Neuronal stem cell (in vitro differentiated cells): ENCODE measurements around the gene TMEM186.

ENCODE experiments used
- DNase-seq: peaks from one replicate; pipeline ENCODE4 v3.0.0-alpha.2; 2013; ENCODE audit warnings: low spot score
- H2AFZ ChIP-seq: one replicate; pipeline ENCODE4 v1.6.1; 2013; ENCODE audit warnings: mild to moderate bottlenecking, low read length, inconsistent platforms
- H2AK5ac ChIP-seq: 2 replicates; pipeline ENCODE4 v1.6.1; 2013; ENCODE audit warnings: low read depth, mild to moderate bottlenecking, inconsistent platforms, low read length, moderate library complexity, mixed read lengths
- H2BK120ac ChIP-seq: 2 replicates; pipeline ENCODE4 v1.6.1; 2013; ENCODE audit warnings: low read depth, mild to moderate bottlenecking, inconsistent platforms, low read length, moderate library complexity, mixed read lengths
- H2BK12ac ChIP-seq: one replicate; pipeline ENCODE4 v1.6.1; 2013; ENCODE audit warnings: low read length, inconsistent platforms
- H2BK15ac ChIP-seq: 2 replicates; pipeline ENCODE4 v1.6.1; 2013; ENCODE audit warnings: mild to moderate bottlenecking, low read length, inconsistent platforms, mixed read lengths
- H2BK5ac ChIP-seq: one replicate; pipeline ENCODE4 v1.6.1; 2013; ENCODE audit warnings: inconsistent platforms, mild to moderate bottlenecking, low read length, moderate library complexity
- H3K14ac ChIP-seq: one replicate; pipeline ENCODE4 v1.6.1; 2013; ENCODE audit warnings: low read length, inconsistent platforms
- H3K18ac ChIP-seq: 2 replicates; pipeline ENCODE4 v1.6.1; 2013; ENCODE audit warnings: low read length, inconsistent platforms
- H3K23ac ChIP-seq: 2 replicates; pipeline ENCODE4 v1.6.1; 2013; ENCODE audit warnings: low read depth, mild to moderate bottlenecking, mixed read lengths, low read length, inconsistent platforms; ENCODE audit not compliant: poor library complexity
- H3K27ac ChIP-seq: replicated peaks from 3 replicates; pipeline ENCODE4 v1.5.1; 2013; ENCODE audit warnings: low read length, inconsistent platforms
- H3K27me3 ChIP-seq, 3 experiments: 2 replicates each; pipeline ENCODE4 v1.6.1; 2013; ENCODE audit warnings: low read length in 3 of 3, mild to moderate bottlenecking in 2 of 3, inconsistent platforms in 1 of 3, low read depth in 1 of 3, mixed read lengths in 1 of 3, moderate library complexity in 1 of 3; ENCODE audit not compliant: control insufficient read depth in 3 of 3, insufficient read depth in 3 of 3
- H3K36me3 ChIP-seq, 2 donors: replicated peaks in 1 of 2; 2 replicates each; pipeline ENCODE4 v1.6.1; 2013; ENCODE audit warnings: low read length in 2 of 2; ENCODE audit not compliant: control insufficient read depth in 2 of 2, insufficient read depth in 2 of 2
- H3K4ac ChIP-seq: 2 replicates; pipeline ENCODE4 v1.6.1; 2013; ENCODE audit warnings: inconsistent platforms, mild to moderate bottlenecking, low read length, moderate library complexity
- H3K4me1 ChIP-seq, 2 donors: 1 replicate in 1 of 2; 2 replicates in 1 of 2; pipeline ENCODE4 v1.6.1; 2013; ENCODE audit warnings: low read length in 2 of 2, low read depth in 1 of 2; ENCODE audit not compliant: control insufficient read depth in 2 of 2, insufficient read depth in 1 of 2
- H3K4me2 ChIP-seq: one replicate; pipeline ENCODE4 v1.6.1; 2013; ENCODE audit warnings: mild to moderate bottlenecking, low read length, inconsistent platforms; ENCODE audit not compliant: insufficient read depth, poor library complexity, severe bottlenecking
- H3K4me3 ChIP-seq, 2 donors: 2 replicates each; pipeline ENCODE4 v1.5.1; 2013; ENCODE audit warnings: low read length in 2 of 2, mild to moderate bottlenecking in 2 of 2, inconsistent platforms in 1 of 2, moderate library complexity in 1 of 2
- H3K79me1 ChIP-seq: one replicate; pipeline ENCODE4 v1.6.1; 2013; ENCODE audit warnings: low read depth, mild to moderate bottlenecking, inconsistent platforms, low read length, moderate library complexity
- H3K9ac ChIP-seq: one replicate; pipeline ENCODE4 v1.6.1; 2013; ENCODE audit warnings: mild to moderate bottlenecking, low read depth, low read length, inconsistent platforms; ENCODE audit not compliant: poor library complexity
- H3K9me3 ChIP-seq, 2 donors: replicated peaks in 1 of 2; 2 replicates each; pipeline versions ENCODE3 to v1.6.1; 2013; ENCODE audit warnings: low read length in 2 of 2, mild to moderate bottlenecking in 2 of 2, inconsistent platforms in 1 of 2, low read depth in 1 of 2, mixed read lengths in 1 of 2, moderate library complexity in 1 of 2; ENCODE audit not compliant: control insufficient read depth in 2 of 2, insufficient read depth in 1 of 2
- H4K8ac ChIP-seq: one replicate; pipeline ENCODE4 v1.6.1; 2013; ENCODE audit warnings: low read depth, mild to moderate bottlenecking, inconsistent platforms, low read length, moderate library complexity
- H4K91ac ChIP-seq: one replicate; pipeline ENCODE4 v1.6.1; 2013; ENCODE audit warnings: low read length, low read depth, mild to moderate bottlenecking, inconsistent platforms; ENCODE audit not compliant: poor library complexity
- WGBS, 2 donors: extraction: QIAGEN DNeasy Blood & Tissue Kit; methylation state at CpG; one replicate each; pipeline ENCODE4 v1.1.7; 2013; ENCODE audit warnings: missing lambda C conversion rate in 2 of 2, mixed read lengths in 1 of 2; ENCODE audit not compliant: insufficient read length in 2 of 2, insufficient replicate concordance in 1 of 2; ENCODE audit errors: extremely low coverage in 2 of 2; 5-methylcytosine and 5-hydroxymethylcytosine counted together

TMEM186 gene

DNA sequence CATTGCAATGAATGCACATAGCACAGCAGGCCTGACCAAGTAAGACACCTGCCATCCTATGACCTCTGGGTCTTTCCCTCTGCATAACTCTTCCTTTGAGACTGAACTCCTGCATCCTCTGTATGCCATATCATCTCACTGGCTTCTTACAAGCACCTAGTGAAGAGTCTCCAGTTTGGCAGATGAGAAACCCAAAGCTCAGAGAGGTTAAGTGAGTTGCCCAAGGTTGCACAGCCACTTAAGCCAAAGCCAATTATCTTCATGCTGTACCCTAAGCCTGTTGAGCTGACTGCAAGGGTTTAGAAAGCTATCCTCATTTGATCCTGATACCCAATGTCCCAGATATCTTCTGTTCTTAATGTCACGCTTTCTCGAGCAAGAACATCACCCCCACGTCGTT, 35.2 kb downstream of the TMEM186 start:
- Histone ChIP-seq H2BK12ac (no peak overlapping the region), H4K8ac (no peak overlapping the region), H3K9me3 (no peaks in the 10 kb centered on the region), H2AK5ac (no peak overlapping the region), H3K4ac (no peak overlapping the region), H3K79me1 (no peaks in the 10 kb centered on the region), H3K4me1 (peaks cover 5 to 15% of the 10 kb centered on the region in 2 donors), H3K4me3 (no peak overlapping the region), H3K18ac (no peak overlapping the region), H3K23ac (no peak overlapping the region), H2BK5ac (no peak overlapping the region), H4K91ac (no peak overlapping the region), H3K27ac (no peak overlapping the region), H3K27me3 (no peaks in the 10 kb centered on the region), H3K36me3 (peaks cover 0 to 44% of the 10 kb centered on the region in 2 donors), H2BK15ac (no peak overlapping the region), H3K9ac (no peak overlapping the region), H2AFZ (no peak overlapping the region), H2BK120ac (no peak overlapping the region), H3K4me2 (no peak overlapping the region), H3K14ac (no peak overlapping the region)
- WGBS, 2 donors = no CpG with 5 or more reads among the region's 4 CpGs
- DNase-seq = no peak

DNA sequence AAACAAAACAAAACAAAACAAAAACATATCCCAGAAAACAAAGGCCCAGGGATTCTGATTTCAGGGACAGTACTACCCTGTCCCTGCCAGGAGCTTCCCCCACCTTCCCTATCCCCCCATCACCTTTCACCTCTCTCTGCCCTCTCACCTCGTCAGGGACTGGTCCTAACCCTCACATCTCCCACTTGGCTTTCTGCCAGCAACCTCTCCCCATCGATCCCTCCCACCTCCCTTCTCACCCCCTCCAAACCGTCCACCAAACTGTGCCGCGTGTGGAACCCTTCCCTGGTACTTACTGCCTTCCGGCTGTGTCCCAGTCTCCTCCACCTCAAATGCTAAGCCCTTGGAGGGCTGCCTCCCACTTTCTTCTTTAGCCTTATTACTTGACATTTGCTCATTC, 36.4 kb downstream of the TMEM186 start:
- H3K79me1 ChIP-seq = no peaks in the 10 kb centered on the region
- no peak for DNase-seq
- no peak overlapping the region for H3K9ac ChIP-seq
- H4K8ac ChIP-seq = no peak overlapping the region
- H2BK12ac ChIP-seq = no peak overlapping the region
- H2BK120ac ChIP-seq = no peak overlapping the region
- no peak overlapping the region for H4K91ac ChIP-seq
- no peak overlapping the region for H3K18ac ChIP-seq
- H2AK5ac ChIP-seq = no peak overlapping the region
- H3K27me3 ChIP-seq = no peaks in the 10 kb centered on the region
- H3K36me3 ChIP-seq = peaks cover 0 to 39% of the 10 kb centered on the region in 2 donors
- no peak overlapping the region for H3K4ac ChIP-seq
- H3K14ac ChIP-seq = no peak overlapping the region
- 100% methylated on average over 2 of the region's 6 CpGs; no CpG with 5 or more reads in 1 of the 2 donors for WGBS, 2 donors
- H2BK5ac ChIP-seq = no peak overlapping the region
- no peak overlapping the region for H3K4me3 ChIP-seq
- peak overlapping the region; percentile 59 for H2BK15ac ChIP-seq
- no peak overlapping the region for H2AFZ ChIP-seq
- peaks cover 5 to 12% of the 10 kb centered on the region in 2 donors for H3K4me1 ChIP-seq
- no peak overlapping the region for H3K23ac ChIP-seq
- H3K4me2 ChIP-seq = no peak overlapping the region
- H3K27ac ChIP-seq = no peak overlapping the region
- no peaks in the 10 kb centered on the region for H3K9me3 ChIP-seq

DNA sequence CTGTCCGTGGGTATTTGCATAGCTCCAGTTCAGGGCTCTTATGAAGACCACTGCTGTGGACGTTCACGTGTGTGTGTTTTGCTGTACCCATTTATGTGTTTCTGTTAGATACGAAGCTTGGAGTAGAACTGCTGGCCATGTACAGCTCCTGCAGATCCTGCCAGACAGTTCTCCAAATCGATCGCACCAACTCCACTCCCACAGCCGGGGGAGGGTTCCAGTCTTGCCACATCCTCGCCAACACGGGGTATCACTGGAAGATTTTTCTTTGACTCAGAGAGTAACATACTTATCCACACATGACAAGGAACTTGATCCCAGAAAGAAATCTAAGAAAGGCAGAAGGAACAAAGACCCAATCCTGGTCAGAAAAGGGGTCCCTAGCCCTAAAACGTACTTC, 37.4 kb downstream of the TMEM186 start:
- no peak overlapping the region for H3K23ac ChIP-seq
- H4K8ac ChIP-seq = no peak overlapping the region
- DNase-seq = no peak
- H3K4me3 ChIP-seq = no peak overlapping the region
- H2BK5ac ChIP-seq = no peak overlapping the region
- H3K4me2 ChIP-seq = no peak overlapping the region
- no peak overlapping the region for H2AK5ac ChIP-seq
- no peak overlapping the region for H2BK15ac ChIP-seq
- H3K4me1 ChIP-seq = peaks cover 5 to 11% of the 10 kb centered on the region in 2 donors
- H2BK12ac ChIP-seq = no peak overlapping the region
- no peaks in the 10 kb centered on the region for H3K27me3 ChIP-seq
- no peak overlapping the region for H3K18ac ChIP-seq
- H3K79me1 ChIP-seq = no peaks in the 10 kb centered on the region
- no peak overlapping the region for H3K14ac ChIP-seq
- no peak overlapping the region for H2AFZ ChIP-seq
- H3K9ac ChIP-seq = no peak overlapping the region
- H3K4ac ChIP-seq = no peak overlapping the region
- H3K9me3 ChIP-seq = no peaks in the 10 kb centered on the region
- peaks cover 0 to 39% of the 10 kb centered on the region in 2 donors for H3K36me3 ChIP-seq
- no peak overlapping the region for H4K91ac ChIP-seq
- H3K27ac ChIP-seq = no peak overlapping the region
- no peak overlapping the region for H2BK120ac ChIP-seq
- no CpG with 5 or more reads among the region's 10 CpGs for WGBS, 2 donors

DNA sequence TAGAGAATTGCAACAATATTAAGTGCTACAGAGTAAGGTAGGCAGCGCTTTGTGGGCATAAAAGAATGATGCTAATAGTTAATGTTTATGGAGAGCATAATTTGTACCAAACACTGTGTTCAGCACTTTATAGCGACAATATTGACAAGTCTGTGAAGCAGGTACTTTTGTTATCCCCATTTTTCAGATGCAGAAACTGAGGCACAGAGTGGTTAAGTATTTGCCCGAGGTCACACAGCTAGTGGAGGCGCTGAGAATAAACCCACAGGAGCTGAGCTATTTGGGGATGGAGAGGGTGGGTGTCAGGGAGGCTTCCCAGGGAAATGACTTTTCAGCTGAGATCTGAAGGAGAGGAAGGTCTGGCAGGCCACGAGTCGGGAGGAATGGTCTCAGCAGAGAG, 39.4 kb downstream of the TMEM186 start:
- no CpG with 5 or more reads among the region's 6 CpGs for WGBS, 2 donors
- no peak overlapping the region for H2AK5ac ChIP-seq
- no peak overlapping the region for H2BK5ac ChIP-seq

More for the DNA sequence above, 39.4 kb downstream of the TMEM186 start:
- Histone ChIP-seq H4K91ac (no peak overlapping the region), H3K9ac (no peak overlapping the region), H3K4me2 (no peak overlapping the region), H3K4me3 (no peak overlapping the region), H3K9me3 (no peaks in the 10 kb centered on the region), H2BK12ac (no peak overlapping the region), H2BK120ac (no peak overlapping the region), H4K8ac (no peak overlapping the region), H3K4me1 (peaks cover 0 to 2% of the 10 kb centered on the region in 2 donors), H3K18ac (no peak overlapping the region), H2AFZ (no peak overlapping the region), H3K27ac (no peak overlapping the region), H3K23ac (no peak overlapping the region), H3K14ac (no peak overlapping the region), H3K36me3 (peaks cover 1 to 42% of the 10 kb centered on the region in 2 donors), H2BK15ac (no peak overlapping the region), H3K27me3 (no peaks in the 10 kb centered on the region), H3K79me1 (no peaks in the 10 kb centered on the region), H3K4ac (no peak overlapping the region)
- DNase-seq = no peak
